ENCODE data around the gene PSAP.

The PSAP gene

DNA sequence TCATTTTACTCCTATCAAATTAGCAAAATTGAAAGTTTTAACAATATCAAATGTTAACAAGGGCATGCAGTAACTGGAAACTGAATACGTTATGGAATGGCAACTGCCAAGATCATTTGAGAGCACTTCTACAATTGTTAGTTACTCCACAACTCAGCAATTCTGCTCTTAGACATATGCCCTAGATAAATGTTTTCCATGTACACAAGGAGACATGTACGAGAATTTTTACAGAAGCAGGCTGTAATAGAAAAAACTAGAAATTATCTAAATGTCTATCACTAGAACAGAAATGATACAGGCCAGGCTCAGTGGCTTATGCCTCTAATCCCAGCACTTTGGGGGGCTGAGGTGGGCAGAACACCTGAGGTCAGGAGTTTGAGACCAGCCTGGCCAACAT lies 7.0 kb downstream of the PSAP start:
- ATAC-seq = no peak

- no peak for ATAC-seq
Measured at GRCh38 chr10:71842856-71843686, 8.0 kb downstream of the PSAP start.

- ATAC-seq = no peak
Measured at GRCh38 chr10:71842422-71842821, 8.6 kb downstream of the PSAP start.

DNA sequence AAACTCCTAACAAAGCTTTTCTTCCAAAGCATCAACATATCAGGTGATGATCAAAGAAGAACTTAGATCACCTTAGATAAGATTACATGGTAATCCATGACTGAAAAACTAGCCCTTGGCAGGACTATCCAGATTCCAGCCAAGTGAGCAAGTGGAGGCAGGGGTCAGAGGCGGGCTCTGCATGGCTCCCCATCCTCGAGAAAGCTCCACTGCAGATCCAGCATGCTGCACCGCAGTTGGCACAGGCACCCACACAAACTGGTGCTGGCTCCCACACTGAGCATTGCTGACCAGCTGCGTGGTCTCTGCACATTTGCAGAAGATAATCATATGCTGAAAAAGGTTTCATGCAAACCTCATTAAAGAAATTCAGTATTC lies 10.1 kb downstream of the PSAP start:
- ATAC-seq = no peak

GRCh38 chr10:71840177-71840957 lies 10.7 kb downstream of the PSAP start:
- ATAC-seq = no peak

DNA sequence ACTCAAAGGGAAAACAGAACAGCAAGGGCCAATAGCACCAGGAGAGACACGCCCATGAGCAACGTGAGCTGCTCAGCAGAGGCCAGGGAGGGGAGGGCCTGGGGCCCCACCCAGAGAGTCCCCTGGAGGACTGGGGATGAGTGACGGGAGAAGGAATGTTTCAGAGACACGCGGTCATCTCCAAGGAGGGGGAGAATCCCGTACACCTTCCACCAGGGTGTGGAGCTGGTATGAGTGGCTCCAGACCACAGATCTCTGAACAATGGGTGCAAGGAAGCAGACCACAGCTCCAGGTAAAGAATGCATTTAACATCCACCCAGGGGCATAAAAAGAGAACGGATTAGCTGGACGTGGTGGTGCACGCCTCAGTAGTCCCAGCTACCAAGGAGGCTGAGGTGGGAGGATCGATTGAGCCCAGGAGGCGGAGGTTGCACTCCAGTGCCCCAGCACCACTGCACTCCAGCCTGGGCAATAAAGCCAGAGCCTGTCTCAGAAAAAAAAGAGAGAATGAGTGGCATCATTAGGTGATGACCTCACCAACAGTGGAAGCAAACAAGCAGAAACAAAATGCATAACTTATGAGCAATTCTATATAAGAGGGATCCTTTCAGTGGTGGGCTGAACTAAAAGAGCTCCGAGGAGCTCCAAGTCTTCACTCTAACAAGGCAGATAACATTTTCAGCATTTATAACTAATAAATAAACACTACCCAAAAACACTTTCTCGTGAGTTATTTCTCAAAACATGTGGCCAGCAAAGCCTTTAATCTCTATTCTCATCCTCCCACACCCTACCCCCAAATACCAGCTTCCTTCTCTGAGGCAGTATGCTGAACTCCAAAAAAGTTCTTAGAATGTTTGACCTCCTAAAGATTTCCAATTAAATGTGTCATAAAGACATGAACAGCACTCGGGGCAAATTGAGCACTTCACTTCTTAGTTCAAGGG lies 12.5 kb downstream of the PSAP start:
- ATAC-seq = no peak

- no peak for ATAC-seq
Measured at GRCh38 chr10:71837098-71837827, 13.8 kb downstream of the PSAP start.

GRCh38 chr10:71836596-71836974 lies 14.5 kb downstream of the PSAP start:
- no peak for ATAC-seq

GRCh38 chr10:71835671-71836595 lies 15.1 kb downstream of the PSAP start:
- peak; percentile 77 for ATAC-seq

DNA sequence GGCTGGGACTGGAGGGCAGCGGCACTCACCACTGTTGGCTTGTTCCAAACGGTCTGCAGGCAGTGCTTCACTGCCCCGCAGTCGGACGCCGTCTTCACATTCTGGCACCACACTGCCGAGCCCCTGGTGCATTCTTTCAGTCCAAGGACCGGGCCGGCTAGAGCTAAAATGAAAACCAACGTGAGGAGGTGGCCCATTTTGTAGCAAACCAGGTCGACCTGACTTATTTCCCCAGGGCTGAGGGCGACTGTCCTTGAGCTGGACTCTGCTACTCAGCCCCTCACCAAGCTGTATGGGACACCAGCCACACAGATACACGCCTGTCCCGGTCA lies 16.7 kb downstream of the PSAP start:
- ATAC-seq = no peak

DNA sequence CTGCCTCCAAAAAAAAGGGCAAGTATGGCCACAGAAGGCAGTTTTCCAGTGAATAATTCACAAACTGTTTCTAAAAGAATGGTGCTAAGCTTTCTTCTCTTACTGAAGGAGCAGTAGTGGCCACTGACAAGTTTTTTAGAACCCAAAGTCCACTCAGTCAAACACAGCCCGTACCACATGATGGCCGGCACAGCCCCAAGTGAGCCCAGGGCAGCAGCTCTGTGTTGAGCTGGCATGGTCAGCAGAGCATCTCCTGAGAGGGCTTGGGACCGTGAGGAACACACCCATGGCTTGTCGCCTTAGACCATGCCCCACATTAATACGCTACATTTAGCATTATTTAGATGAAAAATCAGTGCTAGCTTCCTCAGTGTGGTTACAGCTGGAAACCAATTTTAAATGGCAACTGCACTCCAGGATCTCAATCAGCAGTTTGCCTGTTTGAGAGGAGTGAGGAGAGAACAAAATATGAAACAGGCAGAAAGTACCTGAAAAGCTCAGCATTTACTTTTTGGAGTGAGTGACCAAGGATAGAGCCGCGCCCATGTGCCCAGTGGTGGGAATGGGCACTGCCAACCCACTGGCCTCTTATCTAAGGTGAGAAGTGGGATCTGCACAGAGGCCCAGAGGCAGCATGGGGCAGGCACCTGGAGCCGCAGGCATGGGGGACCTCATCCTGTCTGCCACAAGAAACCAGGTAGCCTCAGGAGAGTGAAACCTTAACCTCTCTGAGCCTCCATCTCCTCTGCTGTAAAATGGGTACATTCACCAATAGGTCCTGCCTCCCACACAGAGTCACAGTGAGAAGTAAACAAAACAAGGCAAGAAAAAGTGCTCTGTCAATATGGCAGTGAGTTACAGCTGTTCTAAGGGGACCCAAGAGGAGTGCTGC lies 17.4 kb downstream of the PSAP start:
- no peak for ATAC-seq

GRCh38 chr10:71832967-71833366 lies 18.1 kb downstream of the PSAP start:
- ATAC-seq = peak; percentile 27 to 47

GRCh38 chr10:71831646-71832552 lies 19.2 kb downstream of the PSAP start:
- no peak for ATAC-seq

- ATAC-seq = no peak
Measured at GRCh38 chr10:71830726-71831125, 20.3 kb downstream of the PSAP start.

GRCh38 chr10:71829896-71830295 lies 21.2 kb downstream of the PSAP start:
- no peak for ATAC-seq

DNA sequence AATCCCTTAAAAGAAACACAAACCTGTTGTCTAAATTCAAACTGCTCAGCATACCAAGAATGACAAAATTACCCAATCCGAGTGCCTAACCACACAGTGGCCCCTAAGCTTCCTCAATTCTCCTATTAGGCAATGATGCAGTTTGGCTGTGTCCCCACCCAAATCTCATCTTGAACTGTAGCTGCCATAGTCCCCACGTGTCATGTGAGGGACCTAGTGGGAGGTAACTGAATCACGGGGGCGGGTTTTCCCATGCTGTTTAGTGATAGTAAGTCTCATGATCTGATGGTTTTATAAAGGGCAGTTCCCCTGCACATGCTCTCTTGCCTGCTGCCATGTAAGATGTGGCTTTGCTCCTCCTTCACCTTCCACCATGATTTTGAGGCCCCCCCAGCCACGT lies 21.9 kb downstream of the PSAP start:
- no peak for ATAC-seq

GRCh38 chr10:71828702-71829101 lies 22.3 kb downstream of the PSAP start:
- no peak for ATAC-seq

GRCh38 chr10:71827852-71828251 lies 23.2 kb downstream of the PSAP start:
- no peak for ATAC-seq

DNA sequence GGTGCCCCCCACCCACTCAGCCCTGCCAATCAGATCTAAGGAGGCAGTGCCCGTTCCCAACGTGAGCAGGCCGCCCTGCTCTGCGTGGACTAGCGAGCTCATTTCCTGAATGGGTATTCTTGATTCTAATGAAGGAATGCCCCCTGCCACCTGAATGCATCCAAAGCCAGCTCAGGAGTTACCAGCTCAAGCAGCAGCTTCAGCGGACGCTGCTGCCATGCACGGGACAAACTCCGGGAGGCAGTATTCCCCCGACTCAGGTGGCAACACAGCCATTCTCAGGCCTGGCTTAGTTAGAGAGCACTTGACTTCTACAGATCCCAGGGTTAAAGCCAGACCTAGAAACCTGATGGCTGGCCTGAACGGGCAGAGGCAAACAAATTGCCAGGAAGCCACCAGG lies 25.8 kb downstream of the PSAP start:
- no peak for ATAC-seq
